Thyroid gland (tissue), 4 donors: ENCODE data around the gene DYNC2I2. TPM values are rescaled to one million over a fixed set of nuclear protein-coding genes. Genes with fewer than 3 reads are reported as not detected.

ENCODE experiments used
- DNase-seq, 2 donors: peaks; one replicate each; pipeline ENCODE4 v3.0.0-alpha.2; 2019
- H3K27ac ChIP-seq, 3 donors: fragments of 200-600 bp; sonication (generic); 1 replicate in 2 of 3; 2 replicates in 1 of 3; pipeline ENCODE4 v1.5.1; 2016 to 2019; ENCODE audit warnings: mild to moderate bottlenecking in 1 of 3, moderate library complexity in 1 of 3
- H3K27me3 ChIP-seq: fragments of 200-600 bp; sonication (generic); one replicate; pipeline ENCODE4 v1.5.1; 2019
- H3K36me3 ChIP-seq, 2 donors: fragments of 200-600 bp; sonication (generic); one replicate each; pipeline ENCODE4 v1.5.1; 2016 to 2019
- H3K4me1 ChIP-seq, 2 donors: fragments of 200-600 bp; sonication (generic); one replicate each; pipeline ENCODE4 v1.5.1; 2017 to 2019
- H3K4me3 ChIP-seq, 3 donors: fragments of 200-600 bp; sonication (generic); replicated peaks in 1 of 3; 1 replicate in 2 of 3; 2 replicates in 1 of 3; pipeline ENCODE4 v1.5.1; 2016; ENCODE audit warnings: mild to moderate bottlenecking in 1 of 3
- H3K9me3 ChIP-seq: fragments of 200-600 bp; sonication (generic); one replicate; pipeline ENCODE4 v1.5.1; 2017
- POLR2A ChIP-seq, 2 donors: fragments of 450-650 bp; IDR thresholded peaks; one replicate each; pipeline ENCODE4 v1.6.1; 2017; ENCODE audit warnings: antibody characterized with exemption in 2 of 2, mild to moderate bottlenecking in 2 of 2, moderate library complexity in 1 of 2
- WGBS, 2 donors: methylation state at CpG; one replicate each; pipeline ENCODE4 v1.1.5; 2017; 5-methylcytosine and 5-hydroxymethylcytosine counted together
- intact Hi-C: fragments of 100-400 bp; cut with DNase I; formaldehyde crosslinking; loops from one replicate; pipeline ENCODE4 v1.15.1; 2023
- total RNA-seq, 4 donors: library from RNA; depleted of rRNA; stranded (reverse); fragments of >200 nt; gene quantifications; one replicate each; pipeline ENCODE4 v1.2.3, GENCODE V29; 2016
- TF ChIP-seq, protein P1 (sequence below), 6 experiments: fragments of 200-600 bp in 3 of 6; fragments of 450-650 bp in 3 of 6; sonication (generic) in 3 of 6; IDR thresholded peaks; one replicate each; pipeline ENCODE4 v1.5.1; 2016 to 2019; ENCODE audit warnings: antibody characterized with exemption in 6 of 6, mild to moderate bottlenecking in 2 of 6, inconsistent platforms in 1 of 6, moderate library complexity in 1 of 6

DYNC2I2 gene
- total RNA-seq, 4 donors from 2014 or later: 86.1 to 179 (median 132) TPM

DNA sequence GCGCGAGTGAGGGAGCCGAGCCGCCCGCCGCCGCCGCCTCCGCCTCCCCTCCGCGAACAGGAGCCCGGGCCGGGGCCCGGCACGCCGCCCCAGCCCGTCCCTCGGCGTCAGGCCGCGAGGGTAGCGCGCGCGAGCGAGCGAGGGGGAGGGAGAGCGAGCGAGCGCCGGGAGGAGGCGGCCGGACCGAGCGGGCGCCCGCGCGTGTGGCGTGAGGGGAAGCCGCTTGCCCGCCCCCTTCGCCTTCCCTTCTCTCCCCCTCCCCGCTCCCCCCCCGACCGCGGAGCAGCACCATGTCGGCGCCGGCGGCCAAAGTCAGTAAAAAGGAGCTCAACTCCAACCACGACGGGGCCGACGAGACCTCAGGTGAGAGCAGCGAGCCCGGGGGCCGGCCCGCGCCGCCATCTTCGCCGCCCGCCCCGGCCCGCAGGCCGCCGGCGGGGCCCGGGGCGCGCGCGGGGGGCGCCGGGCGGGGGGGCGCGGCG, 32.7 kb upstream of the DYNC2I2 start:
- Histone ChIP-seq H3K4me3 (peak overlapping the region; percentile 24 to 84 (median 49)), H3K27me3 (no peaks in the 10 kb centered on the region), H3K4me1 (peaks cover 36 to 44% of the 10 kb centered on the region in 2 donors), H3K27ac (peak overlapping the region; percentile 73 to 90 (median 84)), H3K36me3 (peaks cover 25 to 28% of the 10 kb centered on the region in 2 donors), H3K9me3 (no peaks in the 10 kb centered on the region)
- no CpG with 5 or more reads among the region's 80 CpGs for WGBS, 2 donors
- intact Hi-C loops: loop anchor here (10.0 kb wide), 1 partner anchor 55 kb away; no protein-coding TSS in a partner anchor
- peak; percentile 55 to 60 for DNase-seq
- TF ChIP-seq, protein P1, sequence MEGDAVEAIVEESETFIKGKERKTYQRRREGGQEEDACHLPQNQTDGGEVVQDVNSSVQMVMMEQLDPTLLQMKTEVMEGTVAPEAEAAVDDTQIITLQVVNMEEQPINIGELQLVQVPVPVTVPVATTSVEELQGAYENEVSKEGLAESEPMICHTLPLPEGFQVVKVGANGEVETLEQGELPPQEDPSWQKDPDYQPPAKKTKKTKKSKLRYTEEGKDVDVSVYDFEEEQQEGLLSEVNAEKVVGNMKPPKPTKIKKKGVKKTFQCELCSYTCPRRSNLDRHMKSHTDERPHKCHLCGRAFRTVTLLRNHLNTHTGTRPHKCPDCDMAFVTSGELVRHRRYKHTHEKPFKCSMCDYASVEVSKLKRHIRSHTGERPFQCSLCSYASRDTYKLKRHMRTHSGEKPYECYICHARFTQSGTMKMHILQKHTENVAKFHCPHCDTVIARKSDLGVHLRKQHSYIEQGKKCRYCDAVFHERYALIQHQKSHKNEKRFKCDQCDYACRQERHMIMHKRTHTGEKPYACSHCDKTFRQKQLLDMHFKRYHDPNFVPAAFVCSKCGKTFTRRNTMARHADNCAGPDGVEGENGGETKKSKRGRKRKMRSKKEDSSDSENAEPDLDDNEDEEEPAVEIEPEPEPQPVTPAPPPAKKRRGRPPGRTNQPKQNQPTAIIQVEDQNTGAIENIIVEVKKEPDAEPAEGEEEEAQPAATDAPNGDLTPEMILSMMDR (IDR thresholded peaks at IDR 0.05): no peak
- peak in 1 of 2 donors; percentile 98 for TF ChIP-seq POLR2A (IDR thresholded peaks at IDR 0.05)

DNA sequence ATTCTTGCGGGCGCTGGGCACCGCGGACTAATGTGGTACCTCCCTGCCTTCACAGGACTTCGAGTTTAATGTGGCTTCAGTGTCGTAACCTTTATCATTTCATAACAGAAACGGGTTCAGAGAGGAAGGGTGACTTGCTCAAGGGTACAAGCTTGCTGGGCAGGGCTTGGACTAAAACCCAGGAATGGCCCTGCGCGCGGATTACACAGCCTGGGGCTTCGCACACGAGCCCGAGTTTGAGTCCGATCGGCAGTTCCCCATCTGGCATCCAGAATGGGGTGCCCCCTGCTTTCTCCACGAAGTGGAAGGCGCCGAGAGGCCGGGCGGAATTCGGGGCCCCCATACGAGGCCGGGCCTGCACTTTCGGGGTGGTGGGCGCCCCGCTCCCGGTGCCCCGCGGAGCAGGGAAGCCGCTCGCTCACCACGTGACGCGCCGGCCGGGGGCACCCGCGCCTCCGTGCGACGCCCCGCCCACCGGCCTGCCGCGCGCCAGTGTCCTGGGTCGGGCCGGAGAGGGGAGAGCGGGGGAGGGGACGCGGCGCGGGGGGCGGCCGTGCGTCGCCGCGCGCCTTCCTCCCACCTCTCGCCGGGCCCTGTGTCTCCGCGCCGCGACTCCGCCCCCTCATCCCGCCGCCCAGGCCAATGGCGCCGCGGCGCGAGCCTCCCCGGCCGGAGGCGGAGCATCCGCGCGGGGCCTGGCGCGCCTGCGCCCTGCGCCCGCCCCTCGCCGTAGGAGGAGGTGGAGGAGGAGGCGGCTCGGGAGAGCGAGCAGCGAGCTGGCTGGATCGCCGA, 32.0 kb upstream of the DYNC2I2 start, which contains the start of gene SET:
SET (plus strand) TSS at position 722 of the 792 bp plus-strand sequence. CDS start 361 bp downstream, outside the sequence.
- Histone ChIP-seq H3K27me3 (no peaks in the 10 kb centered on the region), H3K36me3 (peaks cover 20 to 22% of the 10 kb centered on the region in 2 donors), H3K27ac (peak within 1 kb of the TSS; percentile 92 to 96 (median 93)), H3K9me3 (no peaks in the 10 kb centered on the region), H3K4me1 (peaks cover 36 to 44% of the 10 kb centered on the region in 2 donors), H3K4me3 (peak within 1 kb of the TSS; percentile 24 to 89 (median 81))
- intact Hi-C loops: loop anchor here (10.0 kb wide), 1 partner anchor 54 kb away; no protein-coding TSS in a partner anchor
- DNase-seq: peak; percentile 97
- TF ChIP-seq, protein P1 (IDR thresholded peaks at IDR 0.05): no peak
- peak; percentile 21 to 98 for TF ChIP-seq POLR2A (IDR thresholded peaks at IDR 0.05)
- WGBS, 2 donors: 14 to 20% methylated on average over 14 to 17 of the region's 93 CpGs

DNA sequence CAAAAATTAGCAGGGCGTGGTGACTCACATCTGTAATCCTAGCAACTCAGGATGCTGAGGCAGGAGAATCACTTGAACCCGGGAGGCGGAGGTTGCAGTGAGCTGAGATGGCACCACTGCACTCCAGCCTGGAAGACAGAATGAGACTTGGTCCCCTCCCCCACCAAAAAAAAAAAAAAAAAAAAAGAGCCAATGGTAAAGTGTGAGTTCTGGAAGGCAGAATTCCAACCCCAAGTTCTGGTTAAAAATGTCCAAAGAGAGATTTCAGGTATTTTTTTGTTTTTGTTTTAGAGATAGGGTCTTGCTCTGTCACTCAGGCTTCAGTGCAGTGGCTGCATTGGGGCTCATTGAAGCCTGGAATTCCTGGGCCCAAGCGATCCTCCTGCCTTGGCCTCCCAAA, 30.8 kb upstream of the DYNC2I2 start:
- TF ChIP-seq, protein P1 (IDR thresholded peaks at IDR 0.05): no peak
- TF ChIP-seq POLR2A (IDR thresholded peaks at IDR 0.05): no peak
- H3K4me3 ChIP-seq: no peak overlapping the region
- H3K36me3 ChIP-seq: peaks cover 7 to 9% of the 10 kb centered on the region in 2 donors
- H3K27me3 ChIP-seq: no peaks in the 10 kb centered on the region
- H3K27ac ChIP-seq: peak overlapping the region in 1 of 3 donors; percentile 92
- DNase-seq: no peak
- peaks cover 41 to 55% of the 10 kb centered on the region in 2 donors for H3K4me1 ChIP-seq
- intact Hi-C loops: loop anchor here (10.0 kb wide), 1 partner anchor 53 kb away; no protein-coding TSS in a partner anchor
- no peaks in the 10 kb centered on the region for H3K9me3 ChIP-seq
- WGBS, 2 donors: 91 to 95% methylated on average over 4 of the region's 4 CpGs

DNA sequence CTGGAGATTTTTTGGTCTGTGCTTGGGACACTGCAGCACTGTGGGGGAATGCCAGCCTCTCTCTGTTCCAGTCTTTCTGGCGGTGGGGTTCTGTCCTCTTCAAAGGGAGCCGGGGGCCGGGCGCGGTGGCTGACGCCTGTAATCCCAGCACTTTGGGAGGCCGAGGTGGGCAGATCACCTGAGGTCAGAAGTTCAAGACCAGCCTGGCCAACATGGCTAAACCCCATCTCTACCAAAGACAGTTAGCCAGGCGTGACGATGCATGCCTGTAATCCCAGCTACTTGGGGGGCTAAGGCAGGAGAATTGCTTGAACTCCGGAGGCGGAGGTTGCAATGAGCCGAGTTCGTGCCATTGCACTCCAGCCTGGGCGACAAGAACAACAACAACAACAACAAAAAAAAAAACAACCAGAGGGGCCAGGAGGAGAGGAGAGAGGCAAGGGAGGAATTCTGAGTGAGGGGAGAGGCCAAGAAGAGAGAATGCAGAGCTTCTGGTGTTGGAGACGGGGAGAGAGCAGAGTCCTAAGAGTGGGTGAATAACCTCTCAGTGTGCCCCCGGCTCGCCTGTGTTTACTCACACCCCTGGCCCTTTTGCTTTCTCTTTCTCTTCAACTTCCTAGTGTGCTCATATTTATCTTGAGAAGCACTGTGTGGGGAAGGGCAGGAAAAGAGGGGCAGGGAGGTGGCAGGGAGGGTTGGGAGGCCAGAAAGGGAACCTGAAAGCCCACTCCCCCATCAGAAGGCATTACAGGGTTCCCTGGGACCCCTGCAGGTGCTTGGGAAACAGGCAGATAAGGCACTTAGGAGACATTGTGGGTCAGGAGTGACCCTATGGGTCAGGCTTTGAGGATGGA, 29.2 kb upstream of the DYNC2I2 start:
- intact Hi-C loops: loop anchor here (10.0 kb wide), 1 partner anchor 51 kb away; no protein-coding TSS in a partner anchor
- H3K4me1 ChIP-seq: peaks cover 34 to 49% of the 10 kb centered on the region in 2 donors
- no peaks in the 10 kb centered on the region for H3K9me3 ChIP-seq
- no peaks in the 10 kb centered on the region for H3K36me3 ChIP-seq
- H3K27ac ChIP-seq: peak overlapping the region; percentile 79 to 99 (median 96)
- H3K27me3 ChIP-seq: no peaks in the 10 kb centered on the region
- peak in 1 of 2 donors; percentile 45 for DNase-seq
- no peak for TF ChIP-seq POLR2A (IDR thresholded peaks at IDR 0.05)
- TF ChIP-seq, protein P1 (IDR thresholded peaks at IDR 0.05): no peak
- WGBS, 2 donors: 61 to 68% methylated on average over 14 to 15 of the region's 17 CpGs
- no peak overlapping the region for H3K4me3 ChIP-seq
